K562 (cell line): Measurements from ENCODE around the gene COL13A1. TPM values are rescaled to one million over a fixed set of nuclear protein-coding genes. Genes with fewer than 3 reads are reported as not detected.

Experiments
- ATAC-seq: fragments of 200-7000 bp; cut with Tn5 transposase; 3 replicates; pipeline ENCODE4 v1.9.1; 2020; ENCODE audit warnings: moderate library complexity
- BruUV-seq: library from RNA; stranded (reverse); fragments of 400-500 nt; replicated peaks from 2 replicates; lab custom pipeline; 2021; lab: Mats Ljungman, UMichigan
- CTCF ChIA-PET: fragments of 300-600 bp; formaldehyde crosslinking; extraction: SDS; loops from one replicate; lab custom pipeline; 2021; ENCODE audit warnings: low intra/inter-chr PET ratio; lab: Yijun Ruan, JAX
- POLR2A ChIA-PET: fragments of 300-600, 350-650 bp; sonication (Branson Sonifier 250); formaldehyde crosslinking; extraction: SDS; loops from one replicate; lab custom pipeline; 2021; ENCODE audit warnings: antibody characterized with exemption, inconsistent platforms; lab: Yijun Ruan, JAX
- DNase-seq, 4 experiments: peaks; one replicate each; pipeline versions ENCODE4 v3.0.0 to v3.0.0-alpha.2; 2011 to 2018; ENCODE audit warnings: low spot score in 3 of 4, mixed read lengths in 3 of 4; ENCODE audit errors: extremely low read depth in 1 of 4
- FAIRE-seq: peaks from 2 replicates; lab custom pipeline; 2011; peaks lifted over from hg19 to GRCh38; lab: Jason Lieb, UNC
- H2AFZ ChIP-seq: 2 replicates; pipeline ENCODE4 v1.6.0; 2011; ENCODE audit warnings: low read depth, low read length, control low read depth, inconsistent platforms
- H3K27ac ChIP-seq: fragments of 200-600 bp; 3 replicates; pipeline ENCODE4 v1.8.0; 2011; ENCODE audit warnings: low read depth, mild to moderate bottlenecking, control low read depth, inconsistent platforms, low read length, moderate library complexity, mixed read lengths; ENCODE audit errors: extremely low read depth
- H3K27me3 ChIP-seq, 2 experiments: fragments of 300-600 bp in 1 of 2; 2 replicates in 1 of 2; 3 replicates in 1 of 2; pipeline versions ENCODE4 v1.6.0 to v1.8.0; 2011; ENCODE audit warnings: inconsistent platforms in 2 of 2, low read length in 2 of 2, mild to moderate bottlenecking in 1 of 2, mixed read lengths in 1 of 2, moderate library complexity in 1 of 2; ENCODE audit not compliant: control insufficient read depth in 2 of 2, insufficient read depth in 2 of 2
- H3K36me3 ChIP-seq: fragments of 300-600 bp; 3 replicates; pipeline ENCODE4 v1.8.0; 2011; ENCODE audit warnings: mild to moderate bottlenecking, low read length, inconsistent platforms; ENCODE audit not compliant: control insufficient read depth, insufficient read depth
- H3K4me1 ChIP-seq, 2 experiments: fragments of 200-600 bp in 1 of 2; replicated peaks in 1 of 2; 2 replicates in 1 of 2; 3 replicates in 1 of 2; pipeline versions ENCODE4 v1.5.1 to v1.8.0; 2011; ENCODE audit warnings: inconsistent platforms in 2 of 2, low read length in 2 of 2, mild to moderate bottlenecking in 1 of 2, mixed read lengths in 1 of 2, moderate library complexity in 1 of 2; ENCODE audit not compliant: control insufficient read depth in 2 of 2, insufficient read depth in 2 of 2
- H3K4me2 ChIP-seq: 2 replicates; pipeline ENCODE4 v1.6.1; 2011; ENCODE audit warnings: low read length, control low read depth, inconsistent platforms, mixed read lengths; ENCODE audit not compliant: insufficient read depth
- H3K4me3 ChIP-seq: fragments of 200-600 bp; sonication (generic), shearing (Covaris generic); 2 replicates; pipeline ENCODE4 v1.5.1; 2016; ENCODE audit warnings: control low read depth, inconsistent platforms
- H3K79me2 ChIP-seq: fragments of 200-600 bp; 3 replicates; pipeline ENCODE4 v1.8.0; 2011; ENCODE audit warnings: low read length, inconsistent platforms; ENCODE audit not compliant: control insufficient read depth, insufficient read depth
- H3K9ac ChIP-seq, 2 experiments: 2 replicates each; pipeline versions ENCODE4 v1.6.0 to v1.6.1; 2011; ENCODE audit warnings: low read depth in 2 of 2, low read length in 2 of 2, control low read depth in 1 of 2, inconsistent platforms in 1 of 2, mild to moderate bottlenecking in 1 of 2, mixed read lengths in 1 of 2; ENCODE audit not compliant: insufficient read depth in 1 of 2
- H3K9me1 ChIP-seq: one replicate; pipeline ENCODE4 v1.6.0; 2011; ENCODE audit warnings: inconsistent platforms, mild to moderate bottlenecking, low read length, moderate library complexity; ENCODE audit not compliant: control insufficient read depth, insufficient read depth
- H3K9me3 ChIP-seq: replicated peaks from 2 replicates; pipeline ENCODE4 v1.5.1; 2011; ENCODE audit warnings: low read depth, low read length, inconsistent platforms; ENCODE audit not compliant: control insufficient read depth, insufficient read depth
- H4K20me1 ChIP-seq: replicated peaks from 2 replicates; pipeline ENCODE4 v1.6.1; 2011; ENCODE audit warnings: low read length, inconsistent platforms, mixed read lengths; ENCODE audit not compliant: control insufficient read depth, insufficient read depth
- ATF4 ChIP-seq: fragments of 450-650 bp; formaldehyde crosslinking; IDR thresholded peaks from 2 replicates; pipeline ENCODE4 v1.4.0; 2022; ENCODE audit warnings: mild to moderate bottlenecking, moderate library complexity
- ATF7 ChIP-seq: fragments of 450-650 bp; IDR thresholded peaks from 2 replicates; pipeline ENCODE4 v1.7.1; 2014; ENCODE audit warnings: mild to moderate bottlenecking, moderate library complexity
- CBFA2T3 ChIP-seq: fragments of 450-650 bp; IDR thresholded peaks from 2 replicates; pipeline ENCODE4 v1.6.1; 2017
- ETV6 ChIP-seq, 3 experiments: fragments of 150-350 bp in 1 of 3; sonication (generic) in 1 of 3; formaldehyde crosslinking in 1 of 3; IDR thresholded peaks; 2 replicates each; pipeline versions ENCODE4 v1.6.1 to v1.8.0; 2014 to 2022; ENCODE audit warnings: borderline replicate concordance in 2 of 3, low read depth in 2 of 3, antibody characterized with exemption in 1 of 3, low read length in 1 of 3, mild to moderate bottlenecking in 1 of 3, missing genetic modification reagents in 1 of 3
- GMEB1 ChIP-seq: fragments of 250-450 bp; sonication (Bioruptor Pico); IDR thresholded peaks from 2 replicates; pipeline ENCODE4 v1.4.0; 2020; ENCODE audit warnings: mild to moderate bottlenecking
- HDAC6 ChIP-seq: IDR thresholded peaks from 2 replicates; pipeline ENCODE4 v1.6.1; 2012; ENCODE audit warnings: low read depth, mild to moderate bottlenecking, control low read depth, inconsistent platforms, low read length, moderate library complexity
- ZNF280A ChIP-seq: fragments of 450-650 bp; IDR thresholded peaks from 2 replicates; pipeline ENCODE4 v1.6.1; 2018; ENCODE audit warnings: mild to moderate bottlenecking, low read depth; ENCODE audit not compliant: partially characterized antibody
- ZNF699 ChIP-seq: fragments of 250-450 bp; sonication (Bioruptor Pico); IDR thresholded peaks from 2 replicates; pipeline ENCODE4 v1.8.0; 2021; ENCODE audit warnings: mild to moderate bottlenecking, moderate library complexity; ENCODE audit not compliant: insufficient replicate concordance
- WGBS: fragments of 100-300 bp; shearing (Covaris generic); methylation state at CpG from one replicate; pipeline ENCODE4 v1.1.6; 2016; ENCODE audit warnings: low coverage, mixed read lengths; ENCODE audit not compliant: insufficient coverage; ENCODE audit errors: missing lambda C conversion rate; 5-methylcytosine and 5-hydroxymethylcytosine counted together
- in situ Hi-C: fragments of 300-500 bp; cut with MboI; formaldehyde crosslinking; loops from 4 replicates; pipeline ENCODE4 v1.15.0; 2018; ENCODE audit warnings: inconsistent platforms, mixed read lengths
- intact Hi-C: fragments of 100-400 bp; cut with micrococcal nuclease; formaldehyde crosslinking; loops from 2 replicates; pipeline ENCODE4 v1.14.2; 2022
- polyA plus RNA-seq, 8 experiments: library from polyadenylated mRNA; depleted of rRNA in 4 of 8; stranded (reverse) in 5 of 8; unstranded in 3 of 8; fragments of >200 nt; fragmentation: Nextera tagmentation in 2 of 8; fragmentation: Illumina TruSeq in 1 of 8; extraction: Ambion mirVana in 2 of 8; extraction: Trizol in 1 of 8; gene quantifications; 2 replicates each; pipeline versions ENCODE4 v1.2.1 to v1.2.3, GENCODE V29; 2011 to 2014; ENCODE audit warnings: inconsistent platforms in 1 of 8, missing spikeins in 1 of 8
- total RNA-seq, 7 experiments: library from RNA; depleted of rRNA in 6 of 7; stranded (reverse); fragments of >200 nt in 6 of 7; fragmentation: Illumina TruSeq in 2 of 7; extraction: Trizol in 2 of 7; gene quantifications; 2 replicates each; pipeline versions ENCODE4 v1.2.1 to v1.2.3, GENCODE V29; 2011 to 2021; ENCODE audit warnings: low replicate concordance in 1 of 7

COL13A1 gene
- total and polyA plus RNA-seq, 9 of the 15 experiments (the other 6 are each of a cell fraction or from before 2014, with no cell fraction given): not detected

- no peak for DNase-seq
- no peak overlapping the region for H2AFZ ChIP-seq
- H3K4me1 ChIP-seq: peaks cover 0 to 3% of the 10 kb centered on the region in 2 experiments; a peak in 1 of 5 replicates
- H3K4me3 ChIP-seq: no peak overlapping the region
- no peak for FAIRE-seq
- no peaks in the 10 kb centered on the region for H3K79me2 ChIP-seq
- in situ Hi-C loops (no loop called here), intact Hi-C loops (no loop called here)
- ChIA-PET POLR2A (no interaction called here), CTCF (no interaction called here)
- H3K9me3 ChIP-seq: no peaks in the 10 kb centered on the region
- H3K9ac ChIP-seq: no peak overlapping the region
- peaks cover 13% of the 10 kb centered on the region for H4K20me1 ChIP-seq
- H3K36me3 ChIP-seq: no peaks in the 10 kb centered on the region
- 0% methylated on average over 5 of the region's 5 CpGs for WGBS
- H3K27ac ChIP-seq: no peak overlapping the region
- ATAC-seq: no peak
- no peak for TF ChIP-seq ZNF699 (CRISPR knock-in tag)
- no peak for TF ChIP-seq ZNF280A
- no peak for TF ChIP-seq ATF7
- no peak for TF ChIP-seq ATF4
- no peak for TF ChIP-seq HDAC6
- peak; percentile 12; the same call in 1 of the 2 replicates for TF ChIP-seq CBFA2T3
- no peak for TF ChIP-seq ETV6 (IDR thresholded peaks at IDR 0.05; ENCODE audit: borderline replicate concordance in 1 of 2, low read depth in 2 of 2, low read length in 1 of 2)
- no peak for TF ChIP-seq ETV6 (CRISPR knock-in tag; IDR thresholded peaks at IDR 0.05; ENCODE audit: borderline replicate concordance)
- no peak for TF ChIP-seq GMEB1
- no TSS peak for BruUV-seq
- H3K4me2 ChIP-seq: no peak overlapping the region
- H3K9me1 ChIP-seq: peaks cover 3% of the 10 kb centered on the region
- peaks cover 14 to 67% of the 10 kb centered on the region in 2 experiments for H3K27me3 ChIP-seq
Observed at GRCh38 chr10:69863580-69863979, 61.9 kb downstream of the COL13A1 start.
